HepG2 (cell line): ENCODE measurements around the gene NLGN2. TPM values are rescaled to one million over a fixed set of nuclear protein-coding genes. Genes with fewer than 3 reads are reported as not detected.

Experiments used
- CHCHD3 ChIP-seq: sonication (generic); formaldehyde crosslinking; IDR thresholded peaks from 2 replicates; pipeline ENCODE4 v1.8.0; 2022; ENCODE audit warnings: mild to moderate bottlenecking, missing genetic modification reagents, moderate library complexity
- CREM ChIP-seq, 2 experiments: sonication (generic) in 1 of 2; formaldehyde crosslinking in 1 of 2; IDR thresholded peaks; 2 replicates each; pipeline versions ENCODE4 v1.4.0 to v1.6.1; 2016 to 2020; ENCODE audit warnings: antibody characterized with exemption in 1 of 2, mild to moderate bottlenecking in 1 of 2, missing genetic modification reagents in 1 of 2
- DBP ChIP-seq: sonication (generic); formaldehyde crosslinking; IDR thresholded peaks from 2 replicates; pipeline ENCODE4 v1.4.0; 2020; ENCODE audit warnings: missing genetic modification reagents; ENCODE audit errors: not compliant biosample characterization
- FOXM1 ChIP-seq: sonication (generic); formaldehyde crosslinking; IDR thresholded peaks from 2 replicates; pipeline ENCODE4 v1.5.0; 2020; ENCODE audit warnings: missing genetic modification reagents
- HMG20A ChIP-seq: IDR thresholded peaks from 2 replicates; pipeline ENCODE4 v1.6.1; 2016; ENCODE audit warnings: borderline replicate concordance
- HNRNPLL ChIP-seq: fragments of 200-400 bp; formaldehyde crosslinking; IDR thresholded peaks from 2 replicates; pipeline ENCODE4 v1.6.1; 2017; ENCODE audit warnings: mild to moderate bottlenecking, low read depth, low read length; ENCODE audit not compliant: poor library complexity, severe bottlenecking
- IRF1 ChIP-seq: sonication (generic); formaldehyde crosslinking; IDR thresholded peaks from 2 replicates; pipeline ENCODE4 v1.4.0; 2020; ENCODE audit warnings: low read depth, mild to moderate bottlenecking, missing genetic modification reagents
- MED13 ChIP-seq: sonication (generic); formaldehyde crosslinking; IDR thresholded peaks from 2 replicates; pipeline ENCODE4 v1.5.0; 2020; ENCODE audit warnings: missing genetic modification reagents
- MEIS2 ChIP-seq: sonication (generic); formaldehyde crosslinking; IDR thresholded peaks from 2 replicates; pipeline ENCODE4 v1.9.0; 2021; ENCODE audit warnings: mild to moderate bottlenecking, missing genetic modification reagents
- MLXIP ChIP-seq: sonication (generic); formaldehyde crosslinking; IDR thresholded peaks from 2 replicates; pipeline ENCODE4 v1.9.0; 2021; ENCODE audit warnings: missing genetic modification reagents, borderline replicate concordance
- NONO ChIP-seq, 2 experiments: fragments of 450-650 bp in 1 of 2; sonication (generic) in 1 of 2; formaldehyde crosslinking in 1 of 2; IDR thresholded peaks in 1 of 2; conservative IDR thresholded peaks in 1 of 2; 2 replicates each; pipeline versions ENCODE4 v1.6.1 to v1.8.0; 2017 to 2022; ENCODE audit warnings: mild to moderate bottlenecking in 1 of 2, missing genetic modification reagents in 1 of 2, moderate library complexity in 1 of 2
- SP140L ChIP-seq: sonication (generic); formaldehyde crosslinking; IDR thresholded peaks from 2 replicates; pipeline ENCODE4 v1.4.0; 2020; ENCODE audit warnings: missing genetic modification reagents, borderline replicate concordance
- SPEN ChIP-seq: sonication (generic); formaldehyde crosslinking; IDR thresholded peaks from 2 replicates; pipeline ENCODE4 v1.5.1; 2020; ENCODE audit warnings: low read depth, mild to moderate bottlenecking, missing genetic modification reagents
- TBX3 ChIP-seq: fragments of 450-650 bp; IDR thresholded peaks from 2 replicates; pipeline ENCODE4 v1.6.1; 2017; ENCODE audit warnings: antibody characterized with exemption, mild to moderate bottlenecking, inconsistent platforms, borderline replicate concordance
- TFDP1 ChIP-seq: IDR thresholded peaks from 2 replicates; pipeline ENCODE4 v1.6.1; 2016; ENCODE audit warnings: missing compliant biosample characterization, missing genetic modification reagents, borderline replicate concordance
- WIZ ChIP-seq: sonication (generic); formaldehyde crosslinking; IDR thresholded peaks from 2 replicates; pipeline ENCODE4 v1.5.1; 2020; ENCODE audit warnings: mild to moderate bottlenecking, missing genetic modification reagents
- ZFP36L1 ChIP-seq: sonication (generic); formaldehyde crosslinking; IDR thresholded peaks from 2 replicates; pipeline ENCODE4 v1.8.0; 2022; ENCODE audit warnings: mild to moderate bottlenecking, missing genetic modification reagents, moderate library complexity
- ZNF234 ChIP-seq: sonication (generic); formaldehyde crosslinking; conservative IDR thresholded peaks from 2 replicates; pipeline ENCODE4 v1.5.1; 2020; ENCODE audit warnings: mild to moderate bottlenecking, missing genetic modification reagents
- ZNF333 ChIP-seq: sonication (generic); formaldehyde crosslinking; IDR thresholded peaks from 2 replicates; pipeline ENCODE4 v1.4.0; 2020; ENCODE audit warnings: mild to moderate bottlenecking, missing genetic modification reagents, borderline replicate concordance
- ZNF501 ChIP-seq: sonication (generic); formaldehyde crosslinking; IDR thresholded peaks from 2 replicates; pipeline ENCODE4 v1.5.1; 2020; ENCODE audit warnings: mild to moderate bottlenecking, moderate library complexity, missing genetic modification reagents
- ZNF652 ChIP-seq: IDR thresholded peaks from 2 replicates; pipeline ENCODE4 v1.6.1; 2016; ENCODE audit warnings: low read depth, borderline replicate concordance
- ZNF703 ChIP-seq: sonication (generic); formaldehyde crosslinking; IDR thresholded peaks from 2 replicates; pipeline ENCODE4 v1.5.1; 2020; ENCODE audit warnings: missing genetic modification reagents, mild to moderate bottlenecking, moderate library complexity, borderline replicate concordance
- ZNF747 ChIP-seq: sonication (generic); formaldehyde crosslinking; IDR thresholded peaks from 2 replicates; pipeline ENCODE4 v1.8.1; 2023; ENCODE audit warnings: missing genetic modification reagents, mild to moderate bottlenecking, borderline replicate concordance
- ZSCAN30 ChIP-seq: sonication (generic); formaldehyde crosslinking; IDR thresholded peaks from 2 replicates; pipeline ENCODE4 v1.5.0; 2020; ENCODE audit warnings: mild to moderate bottlenecking, missing genetic modification reagents
- polyA plus RNA-seq, 8 experiments: library from polyadenylated mRNA; depleted of rRNA in 3 of 8; stranded (reverse) in 7 of 8; unstranded in 1 of 8; fragments of >200 nt; fragmentation: Illumina TruSeq in 4 of 8; extraction: Trizol in 4 of 8; gene quantifications; 2 replicates each; pipeline versions ENCODE4 v1.2.1 to v1.2.3, GENCODE V29; 2011 to 2016; ENCODE audit warnings: low read depth in 4 of 8, missing spikeins in 1 of 8, mixed read lengths in 1 of 8; ENCODE audit not compliant: insufficient read depth in 1 of 8
- total RNA-seq, 5 experiments: library from RNA; depleted of rRNA; stranded (reverse); fragments of >200 nt; fragmentation: Illumina TruSeq; extraction: Trizol; gene quantifications; 2 replicates each; pipeline ENCODE4 v1.2.3, GENCODE V29; 2016; ENCODE audit warnings: low read depth in 1 of 5

The NLGN2 gene
- total and polyA plus RNA-seq, 2 of the 13 experiments (the other 11 are each of a cell fraction or from before 2014, with no cell fraction given): 1.9 to 11.0 TPM

- TF ChIP-seq ZNF703 (CRISPR knock-in tag) (no peak), HNRNPLL (peak; percentile 45), HMG20A (no peak), MED13 (no peak), ZSCAN30 (CRISPR knock-in tag) (no peak), ZNF501 (CRISPR knock-in tag) (no peak), IRF1 (CRISPR knock-in tag) (no peak), MEIS2 (no peak), ZFP36L1 (no peak), MLXIP (CRISPR knock-in tag) (no peak), FOXM1 (CRISPR knock-in tag) (no peak), ZNF234 (CRISPR knock-in tag) (no peak), CREM (IDR thresholded peaks at IDR 0.05) (no peak), CREM (CRISPR knock-in tag; IDR thresholded peaks at IDR 0.05) (no peak), ZNF333 (CRISPR knock-in tag) (no peak), CHCHD3 (CRISPR knock-in tag) (no peak), NONO (IDR thresholded peaks at IDR 0.05) (no peak), NONO (CRISPR knock-in tag; conservative IDR thresholded peaks at IDR 0.05) (peak; percentile 10; the same call in 1 of the 2 replicates), ZNF652 (CRISPR knock-in tag) (no peak), WIZ (CRISPR knock-in tag) (0 out of 2 replicates have a peak, but pooled peaks have one; percentile 44), ZNF747 (CRISPR knock-in tag) (no peak), TFDP1 (0 out of 2 replicates have a peak, but pooled peaks have one; percentile 15), DBP (CRISPR knock-in tag) (no peak), SPEN (CRISPR knock-in tag) (0 out of 2 replicates have a peak, but pooled peaks have one; percentile 14), TBX3 (no peak), SP140L (CRISPR knock-in tag) (no peak)
Measured at GRCh38 chr17:7439462-7440112, 31.9 kb downstream of the NLGN2 start, which contains the start of gene FGF11 (continued).
